Measurements from ENCODE around the gene ARHGEF28.

DNA sequence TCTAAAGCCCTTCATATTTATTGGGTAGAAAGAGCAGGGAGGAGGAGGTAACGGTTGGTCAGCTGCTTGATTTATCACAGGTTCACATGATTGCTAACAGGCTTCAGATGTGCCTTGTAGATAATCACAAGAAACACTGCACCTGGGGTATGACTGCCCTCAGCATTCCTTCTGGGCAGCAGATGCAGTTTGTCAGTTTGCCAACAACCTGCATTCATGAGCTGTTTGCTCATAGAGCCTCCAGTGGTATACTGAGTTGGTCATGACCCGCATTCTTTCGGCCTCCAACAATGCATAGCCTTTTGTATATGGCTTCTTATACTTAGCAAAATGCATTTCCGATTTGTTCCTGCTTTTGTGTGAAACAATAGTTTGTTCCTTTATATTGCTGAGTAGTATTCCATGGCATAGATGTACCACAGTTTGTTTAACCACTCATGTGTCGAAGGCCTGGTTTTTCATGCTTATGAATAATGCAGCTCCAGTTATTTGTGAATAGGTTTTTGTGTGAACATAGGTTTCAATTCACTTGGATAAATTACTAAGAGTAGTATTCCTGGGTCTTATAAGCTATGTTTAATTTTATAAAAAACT, 83.6 kb downstream of the ARHGEF28 start:
- TF ChIP-seq, protein P1, sequence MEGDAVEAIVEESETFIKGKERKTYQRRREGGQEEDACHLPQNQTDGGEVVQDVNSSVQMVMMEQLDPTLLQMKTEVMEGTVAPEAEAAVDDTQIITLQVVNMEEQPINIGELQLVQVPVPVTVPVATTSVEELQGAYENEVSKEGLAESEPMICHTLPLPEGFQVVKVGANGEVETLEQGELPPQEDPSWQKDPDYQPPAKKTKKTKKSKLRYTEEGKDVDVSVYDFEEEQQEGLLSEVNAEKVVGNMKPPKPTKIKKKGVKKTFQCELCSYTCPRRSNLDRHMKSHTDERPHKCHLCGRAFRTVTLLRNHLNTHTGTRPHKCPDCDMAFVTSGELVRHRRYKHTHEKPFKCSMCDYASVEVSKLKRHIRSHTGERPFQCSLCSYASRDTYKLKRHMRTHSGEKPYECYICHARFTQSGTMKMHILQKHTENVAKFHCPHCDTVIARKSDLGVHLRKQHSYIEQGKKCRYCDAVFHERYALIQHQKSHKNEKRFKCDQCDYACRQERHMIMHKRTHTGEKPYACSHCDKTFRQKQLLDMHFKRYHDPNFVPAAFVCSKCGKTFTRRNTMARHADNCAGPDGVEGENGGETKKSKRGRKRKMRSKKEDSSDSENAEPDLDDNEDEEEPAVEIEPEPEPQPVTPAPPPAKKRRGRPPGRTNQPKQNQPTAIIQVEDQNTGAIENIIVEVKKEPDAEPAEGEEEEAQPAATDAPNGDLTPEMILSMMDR (conservative IDR thresholded peaks at IDR 0.05 in 1 of 2, IDR thresholded peaks at IDR 0.05 in 1 of 2; ENCODE audit: low read depth in 1 of 2, low read length in 2 of 2), result no peak
- no peak for TF ChIP-seq EZH2 (IDR thresholded peaks at IDR 0.05; ENCODE audit: low read length, missing control alignments)

All from fibroblast of lung (primary cell).